GM12872 (cell line): ENCODE measurements around the gene PTPRK.

Experiments
- CTCF ChIP-seq: IDR thresholded peaks from 3 replicates; pipeline ENCODE4 v1.5.1; 2011; ENCODE audit warnings: low read depth, mild to moderate bottlenecking, low read length, moderate library complexity; ENCODE audit not compliant: insufficient read depth

PTPRK gene

GRCh38 chr6:127998985-127999384 is 521.4 kb downstream of the PTPRK start:
- no peak for TF ChIP-seq CTCF

GRCh38 chr6:127997496-127998164 is 522.8 kb downstream of the PTPRK start:
- no peak for TF ChIP-seq CTCF

- TF ChIP-seq CTCF = no peak
Observed at GRCh38 chr6:127996925-127997324, 523.5 kb downstream of the PTPRK start.

- TF ChIP-seq CTCF = no peak
Observed at GRCh38 chr6:127992144-127992543, 528.3 kb downstream of the PTPRK start.

- TF ChIP-seq CTCF = no peak
Observed at GRCh38 chr6:127990074-127990473, 530.3 kb downstream of the PTPRK start.

- TF ChIP-seq CTCF = no peak
Observed at GRCh38 chr6:127980996-127981395, 539.4 kb downstream of the PTPRK start.

- no peak for TF ChIP-seq CTCF
Observed at GRCh38 chr6:127976796-127977195, 543.6 kb downstream of the PTPRK start.
